B cell (primary cell): ENCODE data around the gene VMO1. TPM values are rescaled to one million over a fixed set of nuclear protein-coding genes. Genes with fewer than 3 reads are reported as not detected.

Experiments used
- ATAC-seq: fragments of 200-7000 bp; cut with Tn5 transposase; one replicate; pipeline ENCODE4 v1.10.0; 2021; ENCODE audit warnings: low read depth, mild to moderate bottlenecking, moderate number of reproducible peaks, moderate library complexity
- CTCF ChIA-PET: fragments of 350-600 bp; sonication (Branson Sonifier 250); formaldehyde crosslinking; loops from one replicate; lab custom pipeline; 2021; ENCODE audit warnings: antibody characterized with exemption, inconsistent platforms; lab: Charles Lee
- POLR2A ChIA-PET: fragments of 350-600 bp; sonication (Branson Sonifier 250); formaldehyde crosslinking; loops from one replicate; lab custom pipeline; 2021; ENCODE audit warnings: antibody characterized with exemption; lab: Charles Lee
- DNase-seq: peaks from one replicate; pipeline ENCODE4 v3.0.0; 2013
- H2AFZ ChIP-seq: 2 replicates; pipeline ENCODE4 v1.6.1; 2012; ENCODE audit warnings: mild to moderate bottlenecking, low read depth, low read length; ENCODE audit not compliant: insufficient read depth, poor library complexity, severe bottlenecking
- H3K27ac ChIP-seq, 2 donors: 1 replicate in 1 of 2; 2 replicates in 1 of 2; pipeline ENCODE4 v1.5.1; 2012 to 2013; ENCODE audit warnings: low read length in 2 of 2, mild to moderate bottlenecking in 2 of 2, moderate library complexity in 1 of 2
- H3K27me3 ChIP-seq, 4 experiments: fragments of 200-600 bp in 1 of 4; sonication (generic) in 1 of 4; replicated peaks in 1 of 4; 1 replicate in 2 of 4; 2 replicates in 2 of 4; pipeline versions ENCODE4 v1.6.1 to v1.7.0; 2013 to 2016; ENCODE audit warnings: low read length in 3 of 4, mild to moderate bottlenecking in 2 of 4, mixed read lengths in 1 of 4, moderate library complexity in 1 of 4; ENCODE audit not compliant: insufficient read depth in 4 of 4, control insufficient read depth in 3 of 4; ENCODE audit errors: control extremely low read depth in 1 of 4
- H3K36me3 ChIP-seq, 2 experiments: replicated peaks in 1 of 2; 1 replicate in 1 of 2; 2 replicates in 1 of 2; pipeline versions ENCODE4 v1.6.1 to v1.7.1; 2013; ENCODE audit warnings: low read length in 1 of 2; ENCODE audit not compliant: insufficient read depth in 2 of 2, control insufficient read depth in 1 of 2; ENCODE audit errors: control extremely low read depth in 1 of 2, extremely low read depth in 1 of 2
- H3K4me1 ChIP-seq, 2 donors: fragments of 200-600 bp in 1 of 2; sonication (generic) in 1 of 2; 1 replicate in 1 of 2; 2 replicates in 1 of 2; pipeline versions ENCODE4 v1.5.1 to v1.6.1; 2013 to 2017; ENCODE audit warnings: low read length in 2 of 2; ENCODE audit not compliant: control insufficient read depth in 2 of 2, insufficient read depth in 2 of 2
- H3K4me2 ChIP-seq: replicated peaks from 2 replicates; pipeline ENCODE3; 2012; ENCODE audit warnings: mild to moderate bottlenecking, low read depth, low read length; ENCODE audit not compliant: poor library complexity, severe bottlenecking
- H3K4me3 ChIP-seq, 5 experiments: fragments of 200-600 bp in 1 of 5; sonication (generic) in 1 of 5; 1 replicate in 3 of 5; 2 replicates in 2 of 5; pipeline versions ENCODE4 v1.5.1 to v1.7.0; 2011 to 2016; ENCODE audit warnings: low read length in 4 of 5, mild to moderate bottlenecking in 4 of 5, low read depth in 2 of 5, control low read depth in 1 of 5, moderate library complexity in 1 of 5; ENCODE audit not compliant: insufficient read depth in 1 of 5; ENCODE audit errors: control extremely low read depth in 1 of 5, extremely low read depth in 1 of 5
- H3K79me2 ChIP-seq: fragments of 200-600 bp; sonication (generic); one replicate; pipeline ENCODE4 v1.6.0; 2016; ENCODE audit warnings: low read length; ENCODE audit not compliant: control insufficient read depth, insufficient read depth
- H3K9ac ChIP-seq: fragments of 200-600 bp; sonication (generic); 2 replicates; pipeline ENCODE4 v1.6.1; 2017; ENCODE audit warnings: mild to moderate bottlenecking, low read length, moderate library complexity
- H3K9me3 ChIP-seq, 3 donors: one replicate each; pipeline versions ENCODE4 v1.6.1 to v1.7.1; 2013; ENCODE audit warnings: low read length in 2 of 3; ENCODE audit not compliant: control insufficient read depth in 2 of 3, insufficient read depth in 1 of 3; ENCODE audit errors: control extremely low read depth in 1 of 3
- H4K20me1 ChIP-seq: 2 replicates; pipeline ENCODE4 v1.6.0; 2012; ENCODE audit warnings: mild to moderate bottlenecking, low read length; ENCODE audit not compliant: insufficient read depth, control insufficient read depth, poor library complexity, severe bottlenecking
- H3K27ac Mint-ChIP-seq: one replicate; pipeline ENCODE4 v1.8.0; 2021; ENCODE audit warnings: mixed read lengths
- H3K27me3 Mint-ChIP-seq: one replicate; pipeline ENCODE4 v1.8.0; 2021; ENCODE audit warnings: mixed read lengths
- H3K4me1 Mint-ChIP-seq: one replicate; pipeline ENCODE4 v1.8.0; 2021; ENCODE audit warnings: mixed read lengths
- H3K4me3 Mint-ChIP-seq: one replicate; pipeline ENCODE4 v1.8.0; 2021; ENCODE audit warnings: mixed read lengths
- H3K9me3 Mint-ChIP-seq: one replicate; pipeline ENCODE4 v1.8.0; 2022; ENCODE audit warnings: mixed read lengths; ENCODE audit not compliant: insufficient read depth
- EZH2 ChIP-seq: IDR thresholded peaks from 2 replicates; pipeline ENCODE4 v1.6.1; 2012; ENCODE audit warnings: borderline replicate concordance, low read depth, mild to moderate bottlenecking, moderate library complexity, low read length; ENCODE audit not compliant: insufficient read depth, poor library complexity, severe bottlenecking
- WGBS: methylation state at CpG from one replicate; pipeline ENCODE4 v1.1.5; 2013; ENCODE audit warnings: missing lambda C conversion rate; ENCODE audit not compliant: insufficient coverage; 5-methylcytosine and 5-hydroxymethylcytosine counted together
- intact Hi-C: fragments of 100-400 bp; cut with micrococcal nuclease; formaldehyde crosslinking; loops from one replicate; pipeline ENCODE4 v1.10.0; 2022
- polyA plus RNA-seq: library from polyadenylated mRNA; depleted of rRNA; stranded (reverse); fragments of >200 nt; gene quantifications from 2 replicates; pipeline ENCODE4 v1.2.3, GENCODE V29; 2012
- total RNA-seq, 2 donors: library from RNA; stranded (reverse); fragments of 120-200 nt in 1 of 2; gene quantifications; 1 replicate in 1 of 2; 2 replicates in 1 of 2; pipeline versions ENCODE4 v1.2.3 to v1.2.4, GENCODE V29; 2013 to 2022
- TF ChIP-seq, protein P1 (sequence below): fragments of 200-600 bp; IDR thresholded peaks from one replicate; pipeline ENCODE4 v1.8.0; 2022; ENCODE audit warnings: antibody characterized with exemption, mild to moderate bottlenecking

VMO1 gene
- total and polyA plus RNA-seq, 2 donors (not counting 1 experiment from before 2014, with no cell fraction given): 0.57 TPM; not detected in 1

DNA sequence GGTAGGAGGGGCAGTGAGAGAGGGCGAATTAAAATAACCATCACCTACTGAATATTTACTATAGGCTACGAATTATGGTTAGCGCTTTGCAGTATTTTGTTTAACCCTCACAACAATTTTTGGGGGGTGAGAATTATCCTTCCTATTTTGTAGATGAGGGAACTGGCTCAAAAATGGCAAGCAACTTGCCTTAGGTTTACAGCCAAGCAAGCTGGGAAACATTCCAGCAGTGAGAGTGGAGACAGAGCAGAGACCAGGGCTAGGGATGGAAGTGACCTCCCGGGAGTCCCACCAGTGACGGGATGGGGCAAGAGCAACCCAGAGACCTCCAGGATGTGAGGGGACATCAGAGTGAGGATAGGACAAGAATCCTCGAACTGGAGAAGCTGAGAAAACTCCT is 352 bp upstream of the VMO1 start:
- ATAC-seq: no peak
- Histone ChIP-seq H4K20me1 (no peaks in the 10 kb centered on the region), H2AFZ (peak overlapping the region; percentile 0), H3K4me3 (no peak overlapping the region), H3K79me2 (no peaks in the 10 kb centered on the region), H3K4me2 (peak overlapping the region; percentile 57), H3K4me1 (peaks cover 28 to 34% of the 10 kb centered on the region in 2 donors), H3K9me3 (peaks cover 0 to 32% (median 0%) of the 10 kb centered on the region in 3 donors), H3K27ac (no peak overlapping the region), H3K27me3 (peaks cover 0 to 70% (median 43%) of the 10 kb centered on the region in 4 experiments), H3K36me3 (no peaks in the 10 kb centered on the region), H3K9ac (no peak overlapping the region)
- DNase-seq: no peak
- Mint-ChIP-seq H3K4me1 (peaks cover 30% of the 10 kb centered on the region), H3K27ac (no peak overlapping the region), H3K27me3 (peaks cover 44% of the 10 kb centered on the region), H3K4me3 (no peak overlapping the region), H3K9me3 (no peaks in the 10 kb centered on the region)
- ChIA-PET POLR2A (no interaction called here), CTCF (interaction anchor here (0.8 to 1.1 kb wide), 2 partner anchors 50 to 95 kb away, joined by 3 read pairs; no protein-coding TSS in a partner anchor)
- intact Hi-C loops: no loop called here
- TF ChIP-seq, protein P1, sequence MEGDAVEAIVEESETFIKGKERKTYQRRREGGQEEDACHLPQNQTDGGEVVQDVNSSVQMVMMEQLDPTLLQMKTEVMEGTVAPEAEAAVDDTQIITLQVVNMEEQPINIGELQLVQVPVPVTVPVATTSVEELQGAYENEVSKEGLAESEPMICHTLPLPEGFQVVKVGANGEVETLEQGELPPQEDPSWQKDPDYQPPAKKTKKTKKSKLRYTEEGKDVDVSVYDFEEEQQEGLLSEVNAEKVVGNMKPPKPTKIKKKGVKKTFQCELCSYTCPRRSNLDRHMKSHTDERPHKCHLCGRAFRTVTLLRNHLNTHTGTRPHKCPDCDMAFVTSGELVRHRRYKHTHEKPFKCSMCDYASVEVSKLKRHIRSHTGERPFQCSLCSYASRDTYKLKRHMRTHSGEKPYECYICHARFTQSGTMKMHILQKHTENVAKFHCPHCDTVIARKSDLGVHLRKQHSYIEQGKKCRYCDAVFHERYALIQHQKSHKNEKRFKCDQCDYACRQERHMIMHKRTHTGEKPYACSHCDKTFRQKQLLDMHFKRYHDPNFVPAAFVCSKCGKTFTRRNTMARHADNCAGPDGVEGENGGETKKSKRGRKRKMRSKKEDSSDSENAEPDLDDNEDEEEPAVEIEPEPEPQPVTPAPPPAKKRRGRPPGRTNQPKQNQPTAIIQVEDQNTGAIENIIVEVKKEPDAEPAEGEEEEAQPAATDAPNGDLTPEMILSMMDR: no peak
- no peak for TF ChIP-seq EZH2
- WGBS: 30% methylated on average over 2 of the region's 6 CpGs

DNA sequence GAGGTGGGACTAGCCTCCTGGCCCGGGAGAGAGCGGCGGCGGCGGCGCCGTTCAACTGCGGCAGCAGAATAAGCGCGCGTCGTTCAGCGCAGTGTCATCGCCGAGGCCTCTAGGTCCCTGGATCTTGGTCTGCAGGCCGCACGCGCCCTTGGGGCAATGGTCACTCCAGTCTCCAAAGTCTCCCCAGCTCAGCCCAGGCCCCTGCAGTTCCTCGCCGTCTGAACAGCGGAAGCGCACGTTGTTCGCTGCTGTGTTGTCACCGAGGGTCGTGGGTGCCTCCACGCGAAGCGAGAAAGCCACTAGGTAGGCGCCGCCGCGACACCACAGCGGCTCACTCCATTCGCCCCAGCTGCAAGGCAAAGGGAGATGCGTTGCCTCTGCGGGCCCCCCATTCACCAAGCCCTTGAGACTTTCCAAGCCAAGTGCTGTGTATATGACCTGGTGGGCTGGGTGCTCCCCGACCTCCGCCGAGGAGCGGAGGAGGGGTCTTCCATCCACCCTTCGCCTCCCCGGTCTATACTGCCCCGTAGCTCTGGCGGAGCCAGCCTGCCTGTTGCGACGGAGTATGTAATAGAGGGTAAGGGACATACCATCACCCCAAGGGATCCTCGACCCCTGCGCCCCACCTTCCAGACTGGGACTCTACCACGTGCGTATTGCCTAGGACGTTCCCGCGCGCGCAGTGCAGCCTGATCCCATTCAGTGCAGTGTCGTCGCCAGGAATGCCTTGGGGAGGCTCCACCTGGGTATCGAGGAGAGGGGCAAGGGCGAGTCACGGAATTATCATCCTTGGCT is 656 bp downstream of the VMO1 start:
- Histone ChIP-seq H3K27ac (no peak overlapping the region), H3K27me3 (peaks cover 0 to 74% (median 45%) of the 10 kb centered on the region in 4 experiments), H3K79me2 (no peaks in the 10 kb centered on the region), H3K4me2 (peak overlapping the region; percentile 57), H4K20me1 (no peaks in the 10 kb centered on the region), H3K9me3 (peaks cover 0 to 32% (median 0%) of the 10 kb centered on the region in 3 donors), H3K4me1 (peaks cover 25 to 30% of the 10 kb centered on the region in 2 donors), H3K4me3 (no peak overlapping the region), H3K9ac (no peak overlapping the region), H3K36me3 (no peaks in the 10 kb centered on the region), H2AFZ (peak overlapping the region; percentile 42)
- intact Hi-C loops: no loop called here
- POLR2A ChIA-PET: no interaction called here
- no peaks in the 10 kb centered on the region for H3K9me3 Mint-ChIP-seq
- no peak for TF ChIP-seq EZH2
- TF ChIP-seq, protein P1: no peak
- 8% methylated on average over 50 of the region's 61 CpGs for WGBS
- no peak overlapping the region for H3K27ac Mint-ChIP-seq
- DNase-seq (peak; percentile 52), ATAC-seq (no peak)
- CTCF ChIA-PET: interaction anchor here (1.0 kb wide), 1 partner anchor 27 kb away, joined by 3 read pairs; no protein-coding TSS in a partner anchor
- peaks cover 25% of the 10 kb centered on the region for H3K4me1 Mint-ChIP-seq
- peaks cover 47% of the 10 kb centered on the region for H3K27me3 Mint-ChIP-seq
- H3K4me3 Mint-ChIP-seq: peak overlapping the region; percentile 59
